Loucy (cell line): ENCODE data around the gene CCL14.

Experiments used
- EZH2phosphoT487 ChIP-seq: fragments of 200-600 bp; IDR thresholded peaks from 2 replicates; pipeline ENCODE4 v1.6.1; 2018; ENCODE audit warnings: antibody characterized with exemption, mild to moderate bottlenecking, moderate library complexity, borderline replicate concordance
- TF ChIP-seq, protein P1 (sequence below): fragments of 200-600 bp; sonication (generic); conservative IDR thresholded peaks from 2 replicates; pipeline ENCODE4 v1.5.1; 2014; ENCODE audit warnings: mild to moderate bottlenecking, antibody characterized with exemption, low read length

DNA sequence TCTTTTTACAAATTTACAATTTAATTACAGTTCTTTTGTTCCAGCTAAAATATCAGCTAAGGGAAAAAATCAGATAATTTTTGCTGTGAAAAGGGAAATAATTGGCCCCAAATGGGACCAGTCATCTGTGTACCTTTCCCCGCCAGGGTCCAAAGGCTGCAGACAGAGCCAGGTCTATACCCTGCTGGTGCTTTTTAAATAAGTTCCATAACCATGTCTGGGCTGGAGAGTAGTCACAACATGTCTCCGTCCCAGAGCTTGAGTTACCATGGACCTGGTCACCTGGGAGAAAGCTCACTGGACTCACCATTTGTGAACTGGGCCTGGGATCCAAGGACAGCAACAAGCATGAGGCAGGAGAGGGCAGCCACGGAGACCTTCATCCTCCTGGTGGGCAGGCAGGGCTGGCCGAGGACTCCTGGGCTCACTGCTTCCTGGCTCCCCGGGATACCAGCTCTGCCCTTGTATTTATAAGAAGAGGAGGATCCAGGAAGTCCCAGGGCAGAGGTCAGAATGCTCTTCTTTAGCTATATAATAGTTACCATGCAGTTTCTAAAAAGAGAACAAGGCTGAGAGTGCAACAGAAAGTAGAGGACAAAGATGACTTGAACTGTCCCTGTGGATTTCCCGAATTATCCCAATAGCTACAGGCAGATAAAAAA lies 14.7 kb upstream of the CCL14 start, which contains the start of gene CCL15:
- TF ChIP-seq, protein P1, sequence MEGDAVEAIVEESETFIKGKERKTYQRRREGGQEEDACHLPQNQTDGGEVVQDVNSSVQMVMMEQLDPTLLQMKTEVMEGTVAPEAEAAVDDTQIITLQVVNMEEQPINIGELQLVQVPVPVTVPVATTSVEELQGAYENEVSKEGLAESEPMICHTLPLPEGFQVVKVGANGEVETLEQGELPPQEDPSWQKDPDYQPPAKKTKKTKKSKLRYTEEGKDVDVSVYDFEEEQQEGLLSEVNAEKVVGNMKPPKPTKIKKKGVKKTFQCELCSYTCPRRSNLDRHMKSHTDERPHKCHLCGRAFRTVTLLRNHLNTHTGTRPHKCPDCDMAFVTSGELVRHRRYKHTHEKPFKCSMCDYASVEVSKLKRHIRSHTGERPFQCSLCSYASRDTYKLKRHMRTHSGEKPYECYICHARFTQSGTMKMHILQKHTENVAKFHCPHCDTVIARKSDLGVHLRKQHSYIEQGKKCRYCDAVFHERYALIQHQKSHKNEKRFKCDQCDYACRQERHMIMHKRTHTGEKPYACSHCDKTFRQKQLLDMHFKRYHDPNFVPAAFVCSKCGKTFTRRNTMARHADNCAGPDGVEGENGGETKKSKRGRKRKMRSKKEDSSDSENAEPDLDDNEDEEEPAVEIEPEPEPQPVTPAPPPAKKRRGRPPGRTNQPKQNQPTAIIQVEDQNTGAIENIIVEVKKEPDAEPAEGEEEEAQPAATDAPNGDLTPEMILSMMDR = no peak
- no peak for TF ChIP-seq EZH2phosphoT487
